Skin of body (tissue), 2 donors: ENCODE results near the gene NRSN2. TPM values are rescaled to one million over a fixed set of nuclear protein-coding genes. Genes with fewer than 3 reads are reported as not detected.

Experiments
- DNase-seq: peaks from one replicate; lab custom pipeline; 2025; lab: John Stamatoyannopoulos, UW
- total RNA-seq: library from RNA; depleted of rRNA; stranded (reverse); fragments of >200 nt; gene quantifications from one replicate; pipeline ENCODE4 v1.2.3, GENCODE V29; 2014

The NRSN2 gene, protein sequence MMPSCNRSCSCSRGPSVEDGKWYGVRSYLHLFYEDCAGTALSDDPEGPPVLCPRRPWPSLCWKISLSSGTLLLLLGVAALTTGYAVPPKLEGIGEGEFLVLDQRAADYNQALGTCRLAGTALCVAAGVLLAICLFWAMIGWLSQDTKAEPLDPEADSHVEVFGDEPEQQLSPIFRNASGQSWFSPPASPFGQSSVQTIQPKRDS
- 7.0 TPM for total RNA-seq

DNA sequence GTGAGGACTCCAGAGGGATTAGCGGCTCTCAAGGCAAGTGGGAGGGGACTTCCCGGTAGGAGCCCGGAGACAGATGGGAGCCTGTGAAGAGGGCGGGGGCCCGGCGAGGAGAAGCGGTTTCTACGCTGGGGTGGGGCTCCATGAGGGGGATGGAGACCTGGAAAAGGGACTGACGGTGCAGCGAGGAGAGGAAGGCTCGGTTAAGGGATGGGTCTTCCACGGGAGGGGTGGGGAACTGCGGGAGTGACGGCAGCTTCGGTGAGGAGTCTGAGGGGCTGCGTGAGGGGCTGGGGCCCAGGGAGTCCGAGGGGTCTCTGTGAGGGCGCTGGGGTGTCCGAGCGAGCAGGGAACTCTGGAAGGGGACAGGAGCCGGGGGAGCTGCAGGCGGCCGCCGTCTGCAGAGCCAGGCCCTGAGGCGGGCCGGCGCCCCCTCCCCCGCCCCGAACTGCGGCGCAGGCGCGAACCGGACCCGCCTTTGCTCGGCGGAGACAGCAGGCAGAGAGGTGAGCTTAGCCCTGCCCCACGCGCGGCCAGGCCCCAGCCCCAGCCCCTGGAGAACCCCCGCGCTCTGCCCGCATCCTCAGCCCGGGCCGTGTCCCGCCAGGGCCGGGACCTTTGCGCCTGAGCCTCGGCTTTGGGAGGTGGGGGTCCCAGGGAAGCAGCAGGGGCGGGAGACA lies at the start of gene NRSN2:
TSS of gene NRSN2 (plus strand) at position 472 of the 677 bp plus-strand sequence. CDS start 2,533 bp downstream, outside the sequence.
- DNase-seq: peak; percentile 31

DNA sequence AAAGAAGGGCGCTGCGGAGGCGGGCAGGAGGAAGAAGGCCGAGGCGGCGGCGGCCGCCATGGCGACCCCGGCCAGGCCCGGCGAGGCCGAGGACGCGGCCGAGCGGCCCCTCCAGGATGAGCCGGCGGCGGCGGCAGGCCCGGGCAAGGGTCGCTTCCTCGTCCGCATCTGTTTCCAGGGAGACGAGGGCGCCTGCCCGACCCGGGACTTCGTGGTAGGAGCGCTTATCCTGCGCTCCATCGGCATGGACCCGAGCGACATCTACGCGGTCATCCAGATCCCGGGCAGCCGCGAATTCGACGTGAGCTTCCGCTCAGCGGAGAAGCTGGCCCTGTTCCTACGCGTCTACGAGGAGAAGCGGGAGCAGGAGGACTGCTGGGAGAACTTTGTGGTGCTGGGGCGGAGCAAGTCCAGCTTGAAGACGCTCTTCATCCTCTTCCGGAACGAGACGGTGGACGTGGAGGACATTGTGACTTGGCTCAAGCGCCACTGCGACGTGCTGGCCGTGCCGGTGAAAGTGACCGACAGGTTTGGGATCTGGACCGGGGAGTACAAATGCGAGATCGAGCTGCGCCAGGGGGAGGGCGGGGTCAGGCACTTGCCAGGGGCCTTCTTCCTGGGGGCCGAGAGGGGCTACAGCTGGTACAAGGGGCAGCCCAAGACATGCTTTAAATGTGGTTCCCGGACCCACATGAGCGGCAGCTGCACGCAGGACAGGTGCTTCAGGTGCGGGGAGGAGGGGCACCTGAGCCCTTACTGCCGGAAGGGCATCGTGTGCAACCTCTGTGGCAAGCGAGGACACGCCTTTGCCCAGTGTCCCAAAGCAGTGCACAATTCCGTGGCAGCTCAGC lies 48.8 kb upstream of the NRSN2 start:
- no peak for DNase-seq

DNA sequence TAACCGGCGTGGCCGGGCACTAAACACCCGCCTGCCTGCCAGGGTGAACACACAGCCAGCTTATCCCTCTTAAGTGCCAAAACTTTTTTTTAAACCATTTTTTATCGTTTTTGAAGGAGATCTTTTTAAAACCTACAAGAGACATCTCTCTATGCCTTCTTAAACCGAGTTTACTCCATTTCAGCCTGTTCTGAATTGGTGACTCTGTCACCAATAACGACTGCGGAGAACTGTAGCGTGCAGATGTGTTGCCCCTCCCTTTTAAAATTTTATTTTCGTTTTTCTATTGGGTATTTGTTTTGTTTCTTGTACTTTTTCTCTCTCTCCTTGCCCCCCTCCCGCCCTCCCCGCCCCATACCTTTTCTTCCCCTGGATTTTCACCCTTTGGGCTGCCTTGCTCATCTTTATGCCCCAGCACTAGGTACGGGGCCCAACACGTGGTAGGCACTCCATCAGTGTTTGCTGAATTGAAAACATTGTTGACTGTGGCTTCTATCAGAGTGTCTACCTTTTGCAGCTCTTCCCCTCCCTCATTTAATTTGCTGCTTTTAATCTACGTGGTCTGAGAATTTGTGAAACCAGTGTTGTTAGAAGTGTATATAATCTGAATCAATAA lies 48.0 kb upstream of the NRSN2 start:
- DNase-seq: no peak

DNA sequence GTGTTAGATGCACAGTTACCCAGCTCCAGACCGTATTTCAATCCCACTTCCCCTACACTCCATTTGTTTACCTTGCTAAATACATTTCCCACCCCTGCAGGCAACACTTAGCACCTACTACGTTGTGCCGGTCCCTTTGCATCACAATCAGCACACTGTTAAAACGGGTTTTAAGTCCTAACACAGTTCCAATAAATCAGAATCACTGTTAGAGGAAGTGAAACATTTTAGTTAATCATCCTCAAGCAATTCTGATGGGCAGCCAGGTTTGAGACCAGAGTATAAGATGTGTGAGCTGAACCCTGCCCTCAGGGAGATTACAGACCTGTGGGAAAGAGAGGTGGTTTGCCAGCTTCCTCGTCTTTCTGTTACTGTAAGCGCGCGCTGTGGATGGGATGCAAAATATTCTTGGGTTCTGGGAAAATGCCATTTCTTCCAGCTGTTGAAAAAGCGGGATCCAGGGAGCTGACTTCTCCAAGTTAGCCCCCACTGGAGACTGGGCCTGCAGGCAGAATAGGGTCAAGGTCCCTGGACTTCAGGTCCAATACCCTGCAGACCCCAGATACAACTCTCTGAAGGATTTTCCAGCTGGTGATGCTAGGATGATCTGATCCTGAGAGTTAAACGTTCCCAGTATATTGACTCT lies 46.4 kb upstream of the NRSN2 start:
- no peak for DNase-seq

DNA sequence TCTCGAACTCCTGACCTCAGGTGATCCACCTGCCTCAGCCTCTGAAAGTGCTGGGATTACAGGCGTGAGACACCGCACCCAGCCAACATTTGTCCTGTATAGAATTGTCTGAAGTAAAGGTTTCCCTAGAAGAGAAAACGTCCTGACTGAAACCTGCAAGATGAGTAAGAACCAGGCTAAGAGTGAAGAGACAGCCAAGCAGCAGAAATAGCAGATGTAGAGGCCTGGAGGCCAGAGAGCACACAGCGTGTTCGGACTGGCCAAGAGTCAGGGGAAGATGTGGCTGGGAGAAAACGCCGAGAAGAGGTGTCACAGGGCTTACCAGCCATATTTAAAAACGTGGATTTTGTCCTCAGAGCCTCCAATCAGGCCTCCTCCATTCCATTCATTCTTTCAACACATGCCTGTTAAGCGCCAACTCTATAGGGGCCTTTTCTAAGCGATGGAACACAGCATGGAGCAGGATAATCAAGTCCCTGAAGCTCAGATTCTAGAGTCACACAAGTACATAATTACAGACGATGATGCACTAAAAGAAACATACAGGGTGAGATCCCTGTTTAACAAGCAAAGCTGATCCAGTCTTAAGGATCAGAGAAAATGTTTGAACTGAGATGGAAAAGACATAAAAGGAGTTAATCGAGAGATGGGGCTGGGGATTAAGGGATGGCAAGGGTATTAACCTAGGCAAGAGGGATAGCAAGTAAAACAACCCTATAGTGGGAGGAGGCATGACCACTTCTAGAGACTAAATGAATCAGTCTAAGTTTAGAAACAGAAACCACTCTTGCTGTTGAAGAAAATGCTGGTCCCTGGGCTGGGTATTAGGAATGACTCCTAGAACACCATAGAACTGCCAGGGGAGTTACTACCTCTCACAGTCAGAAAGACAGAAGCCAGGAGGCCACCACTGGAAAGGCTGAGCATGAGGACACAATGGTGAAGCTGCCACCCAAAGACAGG lies 44.7 kb upstream of the NRSN2 start:
- DNase-seq: no peak

DNA sequence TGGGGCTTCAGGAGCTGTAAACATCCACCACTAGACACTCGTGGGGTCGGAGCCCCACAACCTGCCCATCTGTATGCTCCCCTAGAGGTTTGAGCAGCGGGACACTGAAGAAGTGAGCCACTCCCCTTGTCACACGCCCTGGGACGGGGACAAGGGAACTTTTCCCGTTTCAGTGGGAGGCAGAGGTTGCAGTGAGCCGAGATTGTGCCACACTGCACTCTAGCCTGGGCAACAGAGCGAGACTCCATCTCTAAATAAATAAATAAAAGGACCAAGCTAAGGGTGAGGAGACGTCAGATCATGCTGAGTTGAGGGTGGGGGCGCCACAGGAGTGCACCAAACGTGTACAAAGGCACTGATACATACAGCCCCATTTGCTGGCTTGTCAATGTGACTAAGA lies 41.2 kb upstream of the NRSN2 start:
- DNase-seq: no peak

DNA sequence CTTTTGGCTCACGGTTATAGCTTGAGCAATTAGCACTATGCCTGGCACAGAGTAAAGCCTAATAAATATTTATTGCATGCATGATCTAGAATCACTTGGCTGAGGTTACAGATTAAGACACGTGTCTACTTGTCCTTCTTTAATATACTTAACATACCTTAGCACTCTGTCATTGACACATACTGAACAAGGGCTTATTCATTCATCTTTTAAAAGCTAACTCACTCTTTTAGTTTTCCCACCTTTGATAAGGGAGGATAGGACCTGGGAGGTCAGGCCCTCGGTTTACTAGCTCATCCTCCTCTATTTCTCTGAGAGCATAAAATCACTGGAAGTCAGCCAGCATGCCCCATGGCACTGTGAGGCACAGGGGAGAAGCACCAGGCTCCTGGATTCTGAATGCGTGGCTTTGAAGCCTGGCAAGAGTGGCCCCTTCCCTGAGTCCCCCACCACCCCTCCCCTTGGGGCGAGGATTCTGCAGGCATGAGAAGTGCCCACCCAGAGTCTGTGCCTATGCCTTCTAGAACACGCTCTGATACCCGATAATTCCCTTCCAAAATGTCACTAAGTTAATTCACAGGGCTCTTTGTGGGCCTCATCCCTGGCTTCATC lies 38.4 kb upstream of the NRSN2 start:
- DNase-seq: no peak

DNA sequence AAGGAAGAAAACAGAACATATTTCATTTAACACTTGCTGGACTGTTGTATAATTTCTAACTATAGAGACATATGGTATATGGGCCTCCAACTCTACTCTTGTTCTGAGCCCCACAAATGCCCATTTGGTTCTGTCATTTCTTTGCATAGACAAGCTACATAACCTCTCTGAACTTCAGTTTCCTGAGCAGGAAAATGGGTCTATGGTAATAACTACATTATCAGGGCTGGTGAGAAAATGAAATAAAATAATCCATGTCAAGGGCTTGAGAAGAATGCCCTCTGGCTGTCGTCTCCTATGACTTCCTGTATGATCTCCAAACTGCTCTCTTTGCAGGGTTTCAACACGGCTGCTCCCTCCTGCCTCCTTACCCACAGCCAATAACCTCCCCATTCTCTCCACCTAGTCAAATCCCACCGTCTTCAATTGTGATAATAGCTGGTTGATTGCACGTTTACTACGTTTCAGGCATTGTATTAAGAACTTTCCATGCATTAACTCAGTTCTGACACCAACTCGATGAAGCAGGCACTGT lies 37.5 kb upstream of the NRSN2 start:
- DNase-seq: peak; percentile 79

DNA sequence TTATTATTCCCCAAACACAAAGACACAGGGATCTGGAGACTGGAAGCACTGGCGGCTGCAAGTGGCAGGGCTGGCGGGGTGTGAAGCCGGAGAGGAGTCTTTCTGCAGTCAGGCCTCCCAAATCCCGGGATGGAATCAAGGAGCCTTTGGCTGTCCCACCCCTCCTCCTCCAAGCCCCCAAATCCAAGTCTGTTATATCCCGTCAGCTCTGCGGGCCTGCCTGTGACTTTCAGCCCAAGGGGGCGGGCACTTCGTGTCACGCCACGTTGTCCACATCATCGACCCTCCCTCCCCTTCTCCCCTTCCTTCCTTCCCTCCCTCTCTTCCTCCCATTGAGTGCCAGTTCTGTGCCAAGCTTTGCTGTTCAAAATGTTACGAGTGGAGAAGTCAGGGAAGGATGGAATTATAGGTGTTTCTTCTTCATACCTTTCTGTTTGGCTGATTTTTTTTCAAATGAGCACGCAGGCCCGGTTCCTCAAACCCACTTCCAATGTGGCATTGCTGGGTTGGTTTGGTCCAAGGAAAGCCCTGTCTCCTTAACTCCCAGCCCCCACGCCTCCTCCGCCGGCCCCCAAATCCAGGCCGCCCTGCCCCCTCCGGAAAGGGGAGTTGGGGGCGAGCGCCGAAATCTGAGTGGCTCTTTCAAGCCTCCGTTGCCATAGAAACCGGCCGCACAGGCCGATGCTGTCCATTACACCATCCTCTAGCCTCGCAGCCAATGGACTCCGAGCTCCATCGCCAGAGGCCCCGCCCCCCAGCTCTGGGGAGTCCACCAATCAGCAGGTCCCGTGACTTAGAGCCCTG lies 36.9 kb upstream of the NRSN2 start:
- DNase-seq: peak; percentile 100

DNA sequence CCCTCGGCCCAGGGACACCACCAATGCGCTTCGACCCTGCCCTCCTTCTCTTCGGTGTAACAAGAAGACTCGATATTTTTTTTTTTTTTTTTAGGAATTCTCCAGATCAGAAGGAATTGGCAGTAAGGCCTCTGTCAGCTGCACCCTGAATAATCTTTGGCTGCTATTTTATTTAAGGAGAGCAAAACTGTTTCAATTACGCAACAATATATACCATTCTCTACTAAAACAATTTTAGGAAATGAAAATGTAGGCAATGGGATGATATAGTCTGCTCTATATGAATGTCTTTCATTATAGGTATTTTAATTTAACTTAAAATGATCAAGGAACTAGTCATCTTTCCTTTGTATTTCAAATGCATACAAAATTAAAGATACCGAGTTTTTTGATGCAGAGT lies 36.3 kb upstream of the NRSN2 start:
- no peak for DNase-seq

DNA sequence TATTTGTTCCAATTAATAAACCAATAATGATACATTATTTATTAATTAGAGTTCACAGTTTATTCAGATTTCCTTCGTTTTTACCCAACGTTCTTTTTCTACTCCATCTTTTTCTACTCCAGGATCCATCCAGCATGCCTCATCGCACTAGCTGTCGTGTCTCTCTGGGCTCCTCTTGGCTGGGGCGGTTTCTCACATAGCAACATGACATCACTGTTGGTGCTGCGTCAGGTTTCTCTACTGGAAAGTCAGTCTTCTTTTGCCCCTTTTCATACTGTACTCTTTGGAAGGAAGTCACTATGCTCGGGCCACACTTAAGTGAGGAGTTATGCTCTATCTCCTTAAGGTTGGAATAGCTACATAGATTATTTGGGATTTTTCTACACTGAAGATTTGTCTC lies 35.3 kb upstream of the NRSN2 start:
- no peak for DNase-seq

DNA sequence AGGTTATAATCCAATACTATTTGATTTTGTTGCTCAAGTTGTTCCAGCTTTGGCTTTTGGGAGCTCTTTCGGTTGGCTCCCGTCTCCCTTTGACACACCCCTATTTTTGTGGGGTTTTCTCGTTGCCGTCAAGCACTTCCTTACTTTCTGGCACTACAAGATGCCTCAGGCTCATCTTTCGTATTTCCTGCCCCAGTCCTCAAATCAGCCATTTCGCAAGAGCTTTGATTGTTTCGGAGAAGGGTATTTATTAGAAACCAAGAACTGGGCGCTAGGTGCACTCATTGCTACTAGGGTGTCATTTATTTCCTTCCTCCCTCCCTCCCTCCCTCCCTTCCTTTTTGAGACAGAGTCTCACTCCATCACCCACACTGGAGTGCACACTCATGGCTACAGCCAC lies 34.8 kb upstream of the NRSN2 start:
- DNase-seq: no peak

DNA sequence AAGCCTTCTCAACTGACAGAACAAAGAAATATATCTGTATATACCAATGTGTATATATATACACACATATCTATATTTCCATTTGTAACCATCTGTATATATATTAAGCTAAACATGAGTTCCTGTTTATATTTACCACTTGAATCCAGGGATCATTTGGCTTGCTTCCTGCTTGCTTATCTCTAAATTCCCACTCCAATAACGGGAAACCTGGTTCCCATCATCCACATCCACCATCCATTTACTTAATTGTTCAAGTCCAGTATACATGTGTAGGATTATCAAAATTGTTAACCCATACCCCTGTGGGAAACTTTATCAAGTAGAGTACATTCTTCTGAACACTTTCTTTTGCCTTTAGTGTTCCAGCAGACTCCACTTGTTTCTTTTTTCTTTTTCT lies 34.0 kb upstream of the NRSN2 start:
- DNase-seq: no peak

DNA sequence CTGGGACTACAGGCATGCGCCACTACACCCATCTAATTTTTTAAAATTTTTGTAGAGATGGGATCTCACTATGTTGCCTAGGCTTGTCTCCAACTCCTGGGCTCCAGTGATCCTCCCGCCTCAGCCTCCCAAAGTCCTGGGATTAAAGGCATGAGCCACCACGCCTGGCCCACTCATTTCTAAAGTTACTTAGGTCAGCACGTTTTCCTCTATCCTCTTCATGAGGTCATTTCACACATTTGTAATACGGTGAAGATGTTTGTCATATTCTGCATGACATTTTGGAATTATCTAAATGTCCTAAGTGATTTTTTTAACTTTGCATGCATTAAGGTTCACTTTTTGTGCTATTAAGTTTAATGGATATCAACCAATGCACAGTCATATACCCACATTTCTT lies 33.5 kb upstream of the NRSN2 start:
- DNase-seq: no peak

DNA sequence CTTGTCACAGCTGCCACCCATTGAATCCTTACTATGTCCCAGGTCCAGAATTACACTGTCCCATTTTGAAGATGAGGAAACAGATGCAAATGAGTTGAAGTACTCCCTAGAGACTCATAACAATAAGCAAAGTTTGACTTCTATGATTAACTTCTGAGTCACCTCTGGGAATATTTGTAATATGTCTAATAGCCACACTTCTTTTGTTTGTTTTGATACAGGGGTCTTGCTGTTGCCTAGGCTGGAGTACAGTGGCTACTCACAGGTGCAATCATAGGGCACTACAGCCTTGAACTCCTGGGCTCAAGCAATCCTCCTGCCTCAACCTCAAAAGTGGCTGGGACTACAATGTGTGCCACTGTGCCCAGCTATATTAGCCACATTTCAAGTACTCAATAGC lies 33.0 kb upstream of the NRSN2 start:
- DNase-seq: no peak

DNA sequence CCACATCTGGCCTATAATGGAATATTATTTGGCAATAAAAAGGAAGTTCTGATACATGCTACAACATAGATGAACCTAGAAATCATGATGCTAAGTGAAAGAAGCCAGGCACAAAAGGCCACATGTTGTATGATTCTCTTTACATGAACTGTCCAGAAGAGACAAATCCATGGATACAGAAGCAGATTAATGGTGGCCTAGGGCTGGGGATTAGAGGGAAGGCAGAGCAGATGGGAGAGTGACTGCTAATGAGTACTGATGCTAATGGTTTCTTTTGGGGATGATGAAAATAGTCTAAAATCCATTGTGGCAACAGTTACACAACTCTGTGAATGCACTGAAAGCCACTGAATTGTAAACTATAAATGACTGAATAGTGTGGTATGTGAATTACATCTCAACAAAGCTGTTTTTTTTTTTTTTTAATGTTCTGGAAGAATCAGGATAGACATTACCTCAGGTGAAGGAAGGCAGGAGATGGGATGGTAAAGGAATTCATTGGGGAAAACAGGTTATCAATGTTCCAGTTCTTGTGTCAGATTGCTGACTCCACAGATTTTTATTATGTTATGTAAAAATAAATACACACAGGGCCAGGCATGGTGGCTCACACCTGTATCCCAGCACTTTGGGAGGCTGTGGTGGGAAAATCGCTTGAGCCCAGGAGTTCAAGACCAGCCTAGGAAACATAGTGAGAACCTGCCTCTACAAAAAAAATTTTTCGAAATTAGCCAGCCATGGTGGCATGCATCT lies 30.4 kb upstream of the NRSN2 start:
- DNase-seq: no peak

DNA sequence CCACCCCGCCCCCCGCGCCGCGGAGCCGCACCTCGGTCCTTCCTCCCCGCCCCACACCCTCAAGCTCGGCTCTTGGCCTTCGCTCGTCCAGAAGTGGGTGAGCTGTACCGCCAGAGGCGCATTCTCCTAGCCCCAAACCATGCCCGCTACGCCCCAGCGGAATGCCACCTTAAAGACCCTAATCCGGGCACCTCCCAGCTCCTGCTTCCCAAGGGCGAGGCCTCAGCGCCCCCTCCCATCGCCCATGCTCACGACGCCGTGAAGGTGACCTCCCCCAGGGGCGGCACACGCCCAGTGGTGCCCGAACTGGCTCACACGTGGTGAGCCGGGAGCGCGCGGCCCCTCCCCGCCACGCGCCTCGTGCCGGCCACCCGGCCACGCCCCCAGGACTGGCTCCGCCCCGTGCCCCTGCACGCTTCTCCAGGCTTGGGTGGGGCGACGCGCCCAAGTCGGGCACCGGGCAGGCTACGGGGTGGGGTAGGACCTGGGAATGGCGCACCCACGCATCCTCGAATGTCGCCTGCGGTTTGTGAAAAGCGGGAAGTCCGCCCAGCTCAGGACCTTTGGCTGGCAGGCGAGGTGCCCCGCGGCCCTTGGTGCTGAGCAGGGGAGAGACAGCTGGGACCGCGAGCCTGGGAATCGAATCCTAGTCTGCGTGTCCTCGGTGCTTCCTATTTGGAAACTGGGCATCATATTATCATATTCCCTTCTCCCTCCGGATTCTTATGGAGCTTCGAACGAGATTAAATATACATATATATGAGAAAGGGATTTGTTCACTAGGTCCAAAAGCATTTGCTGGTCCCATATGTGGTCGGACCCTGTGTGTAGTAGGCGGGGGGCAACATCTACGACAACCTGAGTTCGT lies 22.5 kb upstream of the NRSN2 start:
- DNase-seq: peak; percentile 82
